ENCODE measurements around the gene NSUN2.
A peak's percentile ranks its signal among the peaks of the same experiment; 100 is the strongest.
"Not testable (repeated sequence)": the region's sequence is repeated elsewhere in the genome, so short reads cannot be mapped to it uniquely, and the experiment has no call there.

Gene NSUN2

DNA sequence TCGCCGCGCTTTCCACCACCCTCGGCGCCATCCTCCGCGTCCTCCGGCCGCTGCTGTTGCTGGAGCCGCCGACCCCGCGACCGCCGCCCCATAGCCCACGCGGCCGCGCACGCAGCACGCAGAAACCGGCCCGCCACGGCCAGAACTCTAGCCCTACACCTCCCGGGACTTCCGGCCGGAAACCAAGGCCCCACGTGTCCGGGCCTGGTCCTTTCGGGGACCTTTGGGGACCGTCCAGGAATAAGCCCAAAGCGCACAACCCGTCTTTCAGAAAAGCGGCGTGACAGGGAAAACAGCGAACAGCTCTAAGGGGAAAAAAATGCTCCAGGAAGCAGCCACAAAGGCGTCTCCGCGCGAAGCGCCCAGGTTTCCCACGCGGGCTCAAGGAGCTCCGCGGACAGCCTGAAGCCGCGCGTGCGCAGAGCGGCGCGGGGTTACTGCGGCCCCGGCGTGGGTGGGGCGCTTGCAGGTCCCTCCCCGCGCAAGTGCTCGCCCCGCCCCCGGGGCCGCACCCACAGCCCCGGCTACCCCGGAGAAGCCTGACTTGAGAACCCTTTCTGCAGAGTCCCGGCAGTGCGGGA, at the start of gene NSUN2, which contains the start of gene SRD5A1:
Gene NSUN2, minus strand, starts transcription at position 157 of the 581 bp plus-strand sequence. Its CDS starts 65 bp downstream, at position 92.
Gene SRD5A1, plus strand, starts transcription at position 553 of the 581 bp plus-strand sequence. CDS start 137 bp downstream, outside the sequence.
- peak; percentile 95 for DNase-seq

DNA sequence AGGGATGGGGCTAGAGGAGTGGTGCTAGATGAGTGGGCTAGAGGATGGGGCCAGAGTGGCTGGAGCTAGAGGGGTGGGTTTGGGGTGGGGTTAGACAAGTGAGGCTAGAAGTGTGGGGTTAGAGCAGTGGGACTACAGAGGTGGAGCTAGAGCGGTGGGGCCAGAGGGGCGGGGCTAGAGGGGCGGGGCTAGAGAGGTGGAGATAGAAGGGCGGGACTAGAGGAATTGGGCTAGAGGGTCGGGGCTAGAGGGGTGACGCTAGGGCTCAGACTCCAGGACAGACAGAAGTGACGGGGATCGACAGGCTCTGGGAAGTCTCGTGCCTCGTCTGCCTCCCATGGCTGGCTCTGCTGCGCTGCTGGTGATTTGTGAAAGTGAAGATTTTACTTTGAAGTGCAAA, 49.4 kb upstream of the NSUN2 start:
- no peak for DNase-seq

DNA sequence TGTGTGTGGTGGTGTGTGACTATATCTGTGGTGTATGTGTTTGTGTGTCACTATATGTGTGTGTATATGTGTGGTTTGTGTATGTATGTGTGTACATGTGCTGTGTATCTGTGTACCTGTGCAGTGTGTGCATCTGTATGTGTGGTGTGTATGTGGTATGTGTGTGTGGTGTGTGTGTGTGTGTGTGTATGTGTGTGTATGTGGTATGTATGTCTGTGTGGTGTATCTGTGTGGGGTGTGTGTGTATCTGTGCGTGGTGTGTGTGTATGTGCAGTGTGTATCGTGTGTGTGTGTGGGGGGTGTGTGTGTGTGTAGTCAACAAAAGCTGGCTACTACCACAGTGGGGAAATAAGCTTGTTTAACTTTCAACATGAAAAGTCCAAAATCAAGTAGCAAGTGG, 48.8 kb upstream of the NSUN2 start:
- DNase-seq = no peak

DNA sequence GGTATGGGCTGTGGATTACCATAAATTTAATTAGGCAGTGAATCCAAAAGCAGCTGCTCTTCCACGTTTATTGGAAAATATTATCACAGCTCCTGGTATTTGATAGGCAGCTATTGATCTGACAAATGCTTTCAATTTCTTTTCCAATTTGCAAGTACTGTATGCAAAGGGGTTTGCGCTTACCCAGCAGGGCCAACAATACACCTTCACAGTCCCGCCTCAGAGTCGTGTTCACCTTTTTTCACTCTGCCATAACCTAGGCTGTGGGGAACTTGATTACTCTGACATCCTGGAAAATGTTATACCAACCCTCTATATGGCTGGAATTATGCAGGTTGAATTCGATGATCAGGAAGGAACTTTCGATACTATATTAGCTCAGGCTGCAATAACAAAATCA, 48.1 kb upstream of the NSUN2 start:
- DNase-seq = no peak

DNA sequence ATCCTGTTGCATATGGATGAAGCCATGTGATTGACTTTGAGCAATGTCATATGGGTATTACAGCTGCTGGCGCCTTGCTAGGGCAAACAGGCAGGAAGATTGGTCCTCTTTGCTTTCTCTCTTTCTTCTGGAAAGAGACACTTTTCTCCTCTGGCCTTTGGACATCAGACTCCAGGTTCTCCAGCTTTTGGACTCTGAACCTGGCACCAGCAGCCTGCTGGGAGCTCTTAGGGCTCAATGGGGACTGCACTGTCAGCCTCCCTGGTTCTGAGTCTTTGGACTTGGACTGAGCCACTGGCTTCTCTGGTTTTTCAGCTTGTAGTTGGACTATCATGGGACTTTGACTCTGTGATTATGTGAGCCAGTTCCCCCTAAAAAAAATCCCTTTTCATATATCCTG, 45.5 kb upstream of the NSUN2 start:
- no peak for DNase-seq

DNA sequence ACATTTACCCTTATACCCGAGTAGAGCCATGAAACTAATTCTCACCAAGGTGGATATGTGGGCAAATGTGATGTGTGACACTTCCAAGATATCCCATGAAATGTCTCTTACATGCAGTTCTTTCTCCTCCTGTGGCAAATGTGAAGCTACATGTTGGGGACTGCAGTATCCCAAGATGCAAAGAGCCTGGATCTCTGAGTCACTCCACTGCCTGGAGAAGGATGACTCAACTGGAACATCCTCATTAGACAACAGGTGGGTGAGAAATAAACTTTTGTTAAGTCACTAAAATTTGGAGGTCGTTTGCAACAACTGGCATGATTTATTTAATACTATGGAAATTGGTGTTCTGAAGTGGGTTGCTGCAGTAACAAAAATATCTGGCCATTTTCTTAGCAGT, 43.9 kb upstream of the NSUN2 start:
- DNase-seq = no peak

DNA sequence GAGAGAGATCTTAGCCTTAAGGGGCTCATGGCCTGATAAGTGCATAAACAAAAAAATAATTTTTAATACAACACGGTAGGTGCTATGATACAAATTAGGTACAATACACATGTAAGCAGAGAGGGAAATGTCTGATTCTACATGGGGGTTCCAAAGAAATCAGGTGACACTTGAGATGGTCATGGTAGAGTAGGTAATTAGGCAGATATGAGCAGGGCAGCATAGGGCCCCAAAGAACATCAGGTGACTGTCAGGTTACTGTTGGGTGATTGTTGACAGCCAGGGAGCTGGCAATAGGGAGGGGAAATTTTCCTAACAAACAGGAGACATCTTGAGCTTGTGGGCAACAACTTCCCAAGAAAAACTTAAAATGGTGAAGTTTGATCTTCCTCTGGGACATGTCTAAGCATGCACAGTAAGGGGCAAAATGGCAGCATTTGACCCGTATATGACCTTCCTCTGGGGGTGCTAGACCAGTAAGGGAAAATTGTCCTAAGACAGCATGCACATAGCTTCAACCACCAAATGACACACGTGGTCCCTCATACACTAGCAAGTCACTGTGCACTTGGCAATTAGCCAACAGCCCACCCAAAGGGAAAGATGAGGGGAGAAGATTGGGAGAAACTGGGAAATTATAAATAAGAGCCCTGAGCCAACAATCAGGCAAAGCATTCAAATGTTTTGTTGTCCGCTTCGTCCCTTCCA, 43.1 kb upstream of the NSUN2 start:
- no peak for DNase-seq

DNA sequence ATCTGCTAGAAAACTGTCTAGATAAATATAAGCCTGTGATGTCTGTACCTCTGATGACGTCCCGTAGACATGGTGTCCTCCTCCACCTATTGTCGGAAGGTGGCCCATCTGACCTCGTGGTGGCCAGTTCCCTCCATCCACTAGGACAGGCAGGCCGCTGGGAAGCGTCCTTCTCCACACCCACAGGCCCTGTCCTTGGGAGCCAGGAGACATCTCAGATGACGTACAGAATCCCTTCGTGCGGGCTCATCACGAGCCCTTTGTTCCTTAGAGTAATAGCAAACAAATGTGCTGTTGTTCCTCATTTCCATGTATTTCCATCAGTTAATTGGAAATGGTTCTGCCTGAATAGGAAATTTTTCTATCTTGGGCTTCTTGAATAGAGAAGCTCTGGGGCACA, 42.0 kb upstream of the NSUN2 start:
- DNase-seq = no peak

DNA sequence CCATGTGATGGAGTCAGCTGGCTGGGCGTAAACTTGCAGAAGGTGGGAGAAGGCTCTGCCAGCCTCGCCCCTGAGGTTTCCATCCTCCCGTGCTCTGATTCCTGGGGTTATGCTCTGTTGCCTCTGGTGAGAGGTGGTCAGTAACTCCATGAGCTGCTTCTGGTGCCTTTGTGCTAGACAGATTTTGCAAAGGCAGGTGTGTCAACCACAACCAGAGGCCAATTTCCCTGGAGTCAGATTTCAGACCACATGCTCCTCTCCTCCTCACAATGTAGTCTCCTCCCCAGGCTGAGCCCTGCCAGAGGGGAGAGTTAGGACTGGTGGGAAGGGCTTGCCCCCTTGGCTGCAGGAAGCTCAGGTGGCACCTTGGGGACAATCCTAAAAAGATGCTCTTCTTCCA, 41.6 kb upstream of the NSUN2 start:
- no peak for DNase-seq

DNA sequence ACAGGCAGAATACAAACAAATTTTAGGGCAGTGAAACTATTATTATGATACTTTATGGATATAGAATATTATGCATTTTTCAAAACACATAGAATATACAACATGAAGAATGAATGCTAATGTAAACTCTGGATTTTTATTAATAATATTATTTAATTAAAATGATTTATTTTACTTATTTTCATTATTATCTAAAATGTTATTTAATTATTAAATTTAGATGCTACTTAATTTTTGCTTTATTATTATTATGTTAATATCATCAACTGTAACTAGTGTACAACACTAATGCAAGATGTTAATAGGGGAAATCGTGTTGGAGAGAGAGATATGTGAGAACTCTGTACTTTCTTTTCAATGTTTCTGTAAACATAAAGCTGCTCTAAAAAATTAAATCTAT, 41.1 kb upstream of the NSUN2 start:
- no peak for DNase-seq

DNA sequence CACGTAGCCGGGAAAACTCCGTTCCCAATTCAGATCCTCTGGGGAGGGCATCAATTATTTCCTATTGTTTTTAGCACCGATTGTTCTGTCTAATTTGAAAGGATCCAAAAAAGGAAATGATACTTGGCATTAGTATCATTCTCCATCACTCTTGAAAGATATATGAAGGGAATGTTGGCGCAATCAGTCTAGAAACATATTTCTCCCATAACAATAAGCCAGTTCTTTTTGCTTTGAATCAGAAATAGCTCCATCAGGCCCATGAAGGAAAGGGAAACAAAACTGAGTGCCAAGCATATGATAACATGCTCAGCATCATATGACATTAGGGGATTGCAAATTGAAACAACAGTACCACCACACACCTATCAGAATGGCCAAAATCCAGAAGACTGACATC, 40.2 kb upstream of the NSUN2 start:
- no peak for DNase-seq

DNA sequence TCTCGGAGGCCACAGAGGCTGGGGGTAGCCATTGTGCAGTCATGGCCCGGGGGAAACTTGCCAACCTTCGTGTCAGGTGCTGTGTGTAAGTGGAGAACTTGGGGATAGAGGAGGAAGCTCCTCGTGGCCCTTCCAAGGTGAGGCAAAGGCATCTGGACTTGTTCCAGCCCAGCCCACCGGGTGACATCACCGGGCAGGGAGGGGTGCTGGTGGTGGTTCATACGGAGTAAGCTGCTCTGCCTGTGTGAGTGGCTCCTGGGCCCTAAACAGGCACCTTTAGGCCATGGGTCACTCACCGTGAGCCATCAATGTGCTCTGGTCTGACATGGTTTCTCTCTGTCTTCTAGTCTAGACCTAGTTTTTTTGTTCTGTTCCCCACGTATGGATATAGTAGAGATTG, 35.9 kb upstream of the NSUN2 start:
- not testable (repeated sequence) for DNase-seq

DNA sequence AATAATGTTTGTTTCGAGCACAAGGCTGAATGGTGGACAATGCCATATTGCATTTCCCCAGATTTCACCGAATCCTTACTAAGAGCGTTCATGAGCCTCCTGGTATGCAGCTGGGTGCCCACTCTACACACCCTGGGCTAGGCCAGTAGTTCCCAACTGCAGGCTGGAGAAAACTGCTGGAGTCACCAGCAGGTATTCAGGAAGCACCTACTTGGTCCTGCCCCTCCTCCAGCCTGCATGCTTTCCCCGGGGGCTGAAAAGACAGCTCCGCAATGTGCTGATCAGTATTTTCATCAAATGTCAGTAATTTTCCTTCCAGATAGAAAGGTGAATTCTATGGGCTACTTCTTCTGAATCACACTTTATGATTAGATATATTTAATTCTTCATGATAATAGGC, 34.8 kb upstream of the NSUN2 start:
- no peak for DNase-seq

DNA sequence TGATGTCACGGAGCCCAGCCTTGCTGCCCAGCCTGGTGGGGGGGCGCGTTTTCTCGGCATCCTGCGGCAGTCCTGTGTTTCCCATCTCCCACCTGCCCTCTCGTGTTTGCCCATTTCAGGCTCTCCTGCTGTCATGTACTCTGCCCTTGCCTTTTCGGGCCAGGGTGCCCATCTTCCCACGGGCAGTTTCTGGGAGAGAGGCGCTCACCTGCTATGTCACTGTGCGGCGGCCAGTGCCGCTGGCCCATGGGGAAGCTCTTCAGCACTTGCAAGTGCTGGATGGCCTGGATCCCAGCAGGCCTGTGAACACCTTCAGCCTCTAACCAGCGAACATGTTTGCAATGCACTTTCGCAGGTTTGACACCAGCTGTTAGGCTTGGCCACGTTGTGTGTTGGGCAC, 33.9 kb upstream of the NSUN2 start:
- DNase-seq = no peak

DNA sequence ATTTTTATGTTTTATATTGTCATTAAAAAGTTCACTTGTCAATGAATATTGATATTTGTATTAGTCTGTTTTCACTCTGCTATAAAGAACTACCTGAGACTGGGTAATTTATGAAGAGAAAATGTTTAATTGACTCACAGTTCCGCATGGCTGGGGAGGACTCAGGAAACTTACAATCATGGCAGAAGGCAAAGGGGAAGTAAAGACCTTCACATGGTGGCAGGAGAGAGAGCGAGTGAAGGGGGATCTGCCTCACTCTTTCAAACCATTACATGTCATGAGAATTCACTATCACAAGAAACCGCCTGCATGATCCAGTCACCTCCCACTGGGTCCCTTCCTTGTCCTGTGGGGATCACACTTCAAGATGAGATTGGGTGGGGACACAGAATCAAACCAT, 27.8 kb upstream of the NSUN2 start:
- no peak for DNase-seq

DNA sequence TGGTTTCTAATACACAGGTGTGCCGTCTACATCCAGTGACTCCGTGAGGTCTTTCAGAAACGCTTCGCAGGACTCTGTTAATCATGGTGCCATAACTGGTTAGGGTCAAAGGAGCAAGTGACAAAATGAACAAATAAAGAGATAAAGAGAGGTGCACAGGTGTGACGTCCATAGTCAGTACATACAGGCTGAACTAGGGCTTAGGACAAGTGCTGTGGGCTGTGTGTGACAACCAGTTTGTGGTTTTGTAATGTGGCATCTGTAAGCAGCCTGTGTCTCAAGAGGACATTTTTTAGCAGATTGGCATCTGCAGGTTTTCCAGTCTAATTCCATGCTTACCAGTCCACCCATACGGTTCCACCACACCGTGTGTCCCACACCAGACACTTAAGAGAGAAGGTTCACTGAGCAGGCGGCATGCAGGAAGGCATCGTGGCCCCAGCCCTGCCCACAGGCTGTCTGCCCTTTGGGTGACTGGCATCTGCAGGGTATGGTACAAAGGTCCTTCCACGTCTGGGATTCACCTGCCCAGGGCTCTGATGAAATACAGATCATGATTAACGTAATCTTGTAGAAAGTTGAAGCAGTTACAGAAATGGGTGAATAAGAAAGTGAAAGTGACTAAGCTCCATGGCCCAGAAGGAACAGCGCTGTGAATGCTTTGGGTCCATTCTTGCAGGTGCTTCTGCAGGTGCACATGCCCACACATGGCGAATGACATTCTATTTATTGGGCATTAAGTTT, 27.3 kb upstream of the NSUN2 start:
- DNase-seq = no peak

DNA sequence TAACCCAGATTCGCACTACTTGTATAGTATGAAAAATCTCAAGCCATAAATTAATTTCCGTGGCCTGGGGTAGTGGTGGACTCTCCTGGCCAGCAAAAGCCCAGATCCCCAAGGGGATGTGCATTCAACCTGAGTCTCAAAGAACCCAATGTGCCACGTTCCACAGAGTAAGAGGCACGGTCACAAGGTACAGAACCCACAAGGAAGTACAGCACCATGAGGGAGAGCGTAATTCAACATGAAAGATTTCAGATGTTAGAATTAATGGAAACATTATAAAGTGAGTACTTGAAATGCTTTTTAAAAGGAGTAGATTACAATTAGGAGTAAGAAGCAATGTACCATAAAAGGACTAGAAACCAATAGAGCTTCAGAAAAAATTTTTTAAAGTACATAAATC, 23.8 kb upstream of the NSUN2 start:
- no peak for DNase-seq

DNA sequence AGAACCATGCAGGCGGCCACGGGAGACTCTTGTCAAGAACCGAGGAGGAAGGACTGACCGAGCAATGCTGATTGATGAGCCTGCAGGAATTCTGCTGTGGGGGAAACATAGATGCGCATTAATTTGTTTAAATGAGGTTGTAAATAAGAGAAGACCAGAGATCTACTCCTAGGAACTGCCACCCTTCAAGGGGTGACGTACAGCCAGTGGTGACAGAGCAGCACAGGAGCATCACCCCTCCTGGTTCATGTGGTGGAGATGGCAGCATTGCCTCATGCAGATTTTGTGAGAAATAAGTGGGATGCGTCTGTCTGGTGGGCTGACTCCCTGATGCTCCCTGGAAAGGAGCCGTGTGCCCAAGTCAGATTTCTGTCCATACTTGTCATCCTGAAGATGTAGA, 22.6 kb upstream of the NSUN2 start:
- DNase-seq = no peak

DNA sequence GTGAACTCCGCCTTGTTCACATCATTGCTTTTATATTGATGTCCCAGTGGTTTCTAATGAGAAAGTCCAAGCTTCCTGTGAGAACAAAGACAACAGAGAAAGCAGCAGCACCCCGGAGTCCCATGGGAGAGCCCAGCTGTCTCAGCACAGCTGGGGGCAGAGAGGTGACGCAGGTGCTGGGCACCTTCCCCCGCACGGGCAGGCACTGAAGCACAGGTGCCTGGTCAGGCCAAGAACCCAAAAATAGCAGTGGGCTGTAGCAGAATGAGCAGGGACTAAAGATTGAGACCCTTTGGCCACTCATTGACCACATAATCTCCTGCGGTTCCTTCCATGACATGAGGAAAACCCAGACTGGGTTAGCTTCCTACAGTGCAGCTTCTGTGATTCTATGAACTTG, 19.2 kb upstream of the NSUN2 start:
- DNase-seq = no peak

DNA sequence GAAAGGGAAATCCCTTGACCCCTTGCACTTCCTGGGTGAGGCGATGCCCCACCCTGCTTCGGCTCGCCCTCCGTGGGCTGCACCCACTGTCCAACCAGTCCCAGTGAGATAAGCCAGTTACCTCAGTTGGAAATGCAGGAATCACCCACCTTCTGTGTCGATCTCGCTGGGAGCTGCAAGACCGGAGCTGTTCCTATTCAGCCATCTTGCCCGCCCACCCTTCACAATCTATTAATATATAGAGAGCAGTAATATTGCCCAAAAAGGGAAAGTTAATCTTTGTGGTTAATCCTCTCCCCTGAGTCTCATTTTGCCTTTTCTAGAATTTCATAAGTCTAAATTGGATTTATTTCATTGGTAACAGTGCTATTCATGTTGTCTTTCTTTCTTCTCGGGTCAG, 16.8 kb upstream of the NSUN2 start:
- DNase-seq = no peak

DNA sequence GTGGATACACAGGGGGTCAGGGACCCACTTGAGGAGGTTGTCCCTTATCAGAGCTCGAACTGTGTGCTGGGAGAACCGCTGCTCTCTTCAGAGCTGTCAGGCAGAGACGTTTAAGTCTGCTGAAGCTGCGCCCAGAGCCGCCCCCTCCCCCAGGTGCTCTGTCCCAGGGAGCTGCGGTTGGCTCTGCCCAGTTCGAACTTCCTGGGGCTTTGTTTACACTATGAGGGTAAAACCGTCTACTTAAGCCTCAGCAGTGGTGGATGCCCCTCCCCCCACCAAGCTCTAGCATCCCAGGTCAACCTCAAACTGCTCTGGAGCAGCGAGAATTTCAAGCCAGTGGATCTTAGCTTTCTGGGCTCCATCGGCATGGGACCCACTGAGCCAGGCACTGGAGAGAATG, 16.3 kb upstream of the NSUN2 start:
- no peak for DNase-seq

DNA sequence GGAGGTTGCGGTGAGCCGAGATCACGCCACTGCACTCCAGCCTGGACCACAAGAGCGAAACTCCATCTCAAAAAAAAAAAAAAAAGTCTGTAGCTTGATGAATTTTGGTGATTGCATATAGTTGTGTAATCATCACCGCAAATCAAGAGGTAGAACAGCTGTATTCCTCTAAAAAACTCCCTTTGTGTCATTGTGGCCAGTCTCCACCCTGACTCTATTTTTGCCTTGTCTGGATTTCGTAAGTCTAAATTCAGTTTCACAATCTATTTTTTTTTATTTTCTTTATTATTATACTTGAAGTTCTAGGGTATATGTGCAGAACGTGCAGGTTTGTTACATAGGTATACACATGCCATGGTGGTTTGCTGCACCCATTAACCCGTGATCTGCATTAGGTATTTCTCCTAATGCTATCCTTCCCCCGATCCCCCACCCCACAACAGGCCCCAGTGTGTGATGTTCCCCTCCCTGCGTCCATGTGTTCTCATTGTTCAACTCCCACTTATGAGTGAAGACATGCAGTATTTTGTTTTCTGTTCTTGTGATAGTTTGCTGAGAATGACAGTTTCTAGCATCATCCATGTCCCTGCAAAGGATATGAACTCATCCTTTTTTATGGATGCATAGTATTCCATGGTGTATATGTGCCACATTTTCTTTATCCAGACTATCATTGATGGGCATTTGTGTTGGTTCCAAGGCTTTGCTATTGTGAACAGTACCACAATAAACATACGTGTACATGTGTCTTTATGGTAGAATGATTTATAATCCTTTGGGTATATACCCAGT, 12.9 kb upstream of the NSUN2 start:
- not testable (repeated sequence) for DNase-seq

DNA sequence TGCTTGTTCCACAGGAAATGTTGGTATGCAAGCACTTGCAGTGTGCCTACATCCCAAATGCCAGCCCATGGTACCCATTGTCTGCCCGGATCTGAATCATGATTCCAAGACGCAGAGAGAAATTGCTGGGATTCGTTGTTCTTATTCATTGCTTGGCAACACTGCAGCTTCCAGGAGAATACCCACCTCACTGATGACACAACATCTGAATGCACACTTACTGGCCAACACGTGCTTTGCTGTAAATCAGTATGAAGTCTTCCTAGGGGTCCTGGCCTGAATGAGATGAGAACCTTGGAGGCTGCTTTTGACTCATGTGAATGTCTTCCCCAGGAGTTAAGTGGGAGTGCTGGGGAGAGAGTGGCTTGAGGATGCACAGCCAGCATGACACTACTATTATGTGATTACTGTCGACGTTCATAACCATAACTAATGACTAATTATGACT, 12.0 kb upstream of the NSUN2 start:
- no peak for DNase-seq

Data from femur (tissue), 1 donor.